Epithelial cell of prostate (primary cell): Measurements from ENCODE around the gene CYP11A1.
"Not testable (repeated sequence)": the region's sequence is repeated elsewhere in the genome, so short reads cannot be mapped to it uniquely, and the experiment has no call there.

ENCODE experiments used
- DNase-seq: peaks from one replicate; pipeline ENCODE4 v3.0.0-alpha.2; 2011; ENCODE audit warnings: low read depth, low spot score
- H3K27ac ChIP-seq: fragments of 450-650 bp; 2 replicates; pipeline ENCODE4 v1.5.1; 2017; ENCODE audit warnings: mild to moderate bottlenecking

The CYP11A1 gene

DNA sequence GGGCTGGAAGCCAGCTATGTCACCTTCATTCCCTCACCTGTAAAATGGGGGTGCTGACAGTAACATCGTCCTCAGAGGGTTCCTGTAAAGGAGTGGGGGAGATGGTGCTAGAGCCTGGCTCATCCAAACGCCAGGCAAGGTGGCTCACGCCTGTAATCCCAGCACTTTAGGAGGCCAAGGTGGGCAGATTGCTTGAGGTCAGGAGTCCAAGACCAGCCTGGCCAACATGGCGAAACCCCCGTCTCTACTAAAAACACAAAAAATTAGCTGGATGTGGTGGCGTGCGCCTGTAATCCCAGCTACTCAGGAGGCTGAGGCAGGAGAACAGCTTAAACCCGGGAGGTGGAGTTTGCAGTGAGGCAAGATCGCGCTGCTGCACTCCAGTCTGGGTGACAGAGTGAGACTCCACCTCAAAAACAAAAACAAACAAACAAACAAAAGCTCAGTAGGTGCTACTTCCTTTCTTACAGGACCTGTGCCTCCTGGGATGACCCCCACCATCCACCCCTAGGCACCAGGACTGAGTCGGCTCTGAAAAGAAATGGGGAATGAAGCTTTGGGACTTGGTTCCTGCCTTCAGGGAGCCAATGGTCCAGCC is 22.7 kb upstream of the CYP11A1 start:
- not testable (repeated sequence) for H3K27ac ChIP-seq, DNase-seq

DNA sequence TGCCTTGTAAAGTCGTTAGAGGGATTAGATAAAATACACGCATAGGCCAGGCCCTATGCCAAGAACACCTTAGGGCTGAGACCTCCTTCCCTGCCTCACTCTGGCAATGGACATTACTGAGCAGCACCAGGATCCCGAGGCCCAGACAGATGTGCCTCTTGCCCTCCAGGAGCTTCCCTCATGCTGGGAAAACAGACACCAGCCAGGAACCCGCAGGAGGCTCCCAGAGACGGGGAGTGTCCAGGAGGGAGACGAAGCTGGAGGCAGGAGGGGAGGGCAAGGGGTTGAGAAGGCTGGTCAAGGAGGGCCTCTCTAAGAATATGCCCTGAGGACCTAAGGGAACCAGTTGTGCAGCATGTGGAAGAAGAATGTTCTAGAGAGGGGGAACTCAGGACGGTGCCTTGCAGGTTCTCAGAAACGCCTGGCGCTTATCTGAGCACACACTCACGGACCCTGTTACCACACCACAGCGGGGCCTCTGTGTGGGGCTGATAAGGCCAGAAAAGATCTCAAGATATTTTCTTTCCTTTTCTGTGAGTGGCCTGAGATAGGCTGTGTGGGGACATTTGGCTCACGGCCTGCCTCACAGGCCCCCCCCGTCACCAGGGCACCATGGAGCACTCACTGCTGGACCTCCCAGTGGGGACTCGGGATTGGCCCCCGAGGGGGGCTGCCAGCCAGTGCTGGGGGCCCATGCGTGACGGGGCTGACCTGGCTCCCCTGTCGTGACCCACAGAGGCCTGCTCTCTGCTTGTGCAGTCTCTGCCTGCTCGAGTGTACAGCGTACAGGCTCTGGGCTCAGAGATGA is 22.0 kb upstream of the CYP11A1 start:
- no peak overlapping the region for H3K27ac ChIP-seq
- DNase-seq, result no peak

DNA sequence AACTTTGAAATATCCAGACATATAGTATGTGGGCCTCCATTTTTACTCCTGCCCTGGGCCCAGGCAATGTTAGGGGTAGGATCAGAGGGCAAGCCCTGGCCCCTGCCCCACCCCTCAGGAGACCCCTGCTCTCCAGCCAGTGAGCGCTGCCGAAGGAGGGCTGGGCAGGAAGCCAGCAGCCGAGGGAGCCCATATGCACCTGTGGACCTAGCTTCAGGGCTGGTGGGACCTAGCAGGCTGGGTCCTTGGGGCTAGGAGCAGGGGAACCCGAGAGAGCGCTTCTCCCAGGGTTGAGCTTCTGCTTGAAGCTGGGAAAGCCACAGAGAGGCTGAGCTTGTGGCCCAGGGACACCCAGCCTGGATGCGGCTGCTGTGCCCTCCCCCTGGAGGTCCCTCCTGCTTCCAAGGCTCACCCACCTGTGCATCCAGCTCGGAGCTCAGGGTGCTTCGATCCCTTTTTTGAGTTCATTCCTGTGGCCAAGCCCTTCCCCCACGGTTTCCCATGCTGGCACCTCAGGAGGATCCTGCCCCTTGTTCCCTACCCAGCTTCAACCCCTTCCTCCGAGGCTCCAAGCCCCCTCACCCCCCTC is 21.0 kb upstream of the CYP11A1 start:
- DNase-seq, result no peak

DNA sequence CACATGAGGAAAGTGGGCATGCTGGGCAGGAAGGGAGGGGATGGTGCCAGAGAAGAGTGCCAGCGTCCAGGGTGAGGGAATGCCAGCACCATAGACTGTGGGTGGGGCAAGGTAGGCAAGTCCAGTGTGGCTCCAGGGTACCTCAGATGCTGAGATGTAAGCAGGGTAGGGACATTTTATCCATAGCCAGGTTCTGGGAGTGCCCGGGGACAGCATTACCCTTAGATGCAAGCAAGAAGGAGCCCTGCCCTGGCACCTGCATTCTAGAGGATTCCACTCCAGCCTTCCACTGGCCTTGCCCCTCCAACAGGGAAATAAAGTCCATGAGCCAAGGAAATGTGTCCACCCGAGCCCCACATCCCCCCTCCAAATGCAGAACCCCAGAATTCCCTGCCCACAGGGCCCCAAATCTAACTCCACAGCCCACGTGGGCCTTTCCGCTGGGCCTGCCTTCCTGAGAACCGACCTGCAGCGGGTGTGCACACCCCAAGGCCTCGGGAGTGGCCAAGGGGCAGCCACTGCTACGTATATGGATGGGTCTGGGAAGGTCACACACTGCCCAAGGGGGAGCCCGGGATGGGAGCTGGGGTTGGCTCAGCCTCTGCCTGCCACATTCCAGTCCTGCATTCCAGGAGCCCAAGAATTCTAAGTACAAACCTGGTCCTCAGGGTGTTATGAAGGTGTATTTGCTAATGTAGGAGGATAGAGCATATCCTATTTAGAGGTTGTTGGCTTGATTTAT is 20.3 kb upstream of the CYP11A1 start:
- H3K27ac ChIP-seq, result peak overlapping the region; percentile 100
- no peak for DNase-seq

More for the DNA sequence above, 21.0 kb upstream of the CYP11A1 start:
- peak overlapping the region; percentile 100 for H3K27ac ChIP-seq

DNA sequence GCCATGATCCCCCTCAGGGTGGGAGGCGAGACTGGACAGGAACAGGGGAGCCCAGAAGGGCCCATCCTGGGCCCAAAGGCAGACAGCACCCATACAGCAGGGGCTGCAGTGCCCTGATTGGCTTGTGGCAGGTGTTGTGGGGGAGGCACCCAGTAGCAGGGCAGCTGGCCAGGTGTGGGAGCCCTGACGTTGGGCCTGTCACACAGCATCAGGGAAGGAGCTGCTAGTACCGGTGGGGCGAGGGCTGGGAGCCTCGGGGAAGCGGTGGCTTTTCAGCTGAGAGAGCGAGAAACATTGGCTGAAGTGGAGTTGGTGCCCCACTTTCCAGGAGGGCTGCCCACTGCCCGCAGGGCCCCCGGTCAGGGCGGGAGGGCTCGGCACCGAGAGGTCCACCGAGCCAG is 19.7 kb upstream of the CYP11A1 start:
- H3K27ac ChIP-seq, result peak overlapping the region; percentile 100
- no peak for DNase-seq

DNA sequence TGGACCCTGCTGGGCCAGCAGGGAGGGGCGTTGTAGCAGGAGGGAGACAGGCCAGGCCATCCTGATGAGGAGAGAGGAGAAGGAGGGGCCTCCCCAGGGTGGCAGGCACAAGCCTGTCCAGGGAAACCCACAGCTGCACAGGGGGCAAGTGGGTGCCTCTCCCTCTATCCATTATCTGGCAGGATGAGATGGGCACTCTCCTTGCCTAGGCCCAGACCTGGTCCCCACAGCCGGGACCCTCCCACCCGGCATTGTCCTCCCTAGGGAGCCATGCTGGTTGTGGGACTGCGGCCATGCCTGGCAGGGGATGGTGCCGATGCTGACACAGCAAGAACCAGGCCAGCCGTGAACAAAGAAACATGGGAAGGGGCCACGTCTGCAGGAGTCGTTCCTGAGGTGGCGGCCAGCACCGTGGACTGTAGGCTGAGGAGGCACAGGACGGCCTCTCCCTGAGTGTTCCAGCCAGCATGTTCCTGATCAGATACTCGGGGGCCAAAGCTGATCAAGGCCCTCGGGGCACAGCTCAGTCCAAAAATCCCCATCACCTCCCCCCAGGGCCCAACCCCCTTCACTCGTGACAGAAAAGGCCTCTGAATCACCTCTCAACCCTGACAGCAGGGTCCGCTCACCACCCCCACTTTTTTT is 19.2 kb upstream of the CYP11A1 start:
- no peak for DNase-seq
- peak overlapping the region; percentile 100 for H3K27ac ChIP-seq

DNA sequence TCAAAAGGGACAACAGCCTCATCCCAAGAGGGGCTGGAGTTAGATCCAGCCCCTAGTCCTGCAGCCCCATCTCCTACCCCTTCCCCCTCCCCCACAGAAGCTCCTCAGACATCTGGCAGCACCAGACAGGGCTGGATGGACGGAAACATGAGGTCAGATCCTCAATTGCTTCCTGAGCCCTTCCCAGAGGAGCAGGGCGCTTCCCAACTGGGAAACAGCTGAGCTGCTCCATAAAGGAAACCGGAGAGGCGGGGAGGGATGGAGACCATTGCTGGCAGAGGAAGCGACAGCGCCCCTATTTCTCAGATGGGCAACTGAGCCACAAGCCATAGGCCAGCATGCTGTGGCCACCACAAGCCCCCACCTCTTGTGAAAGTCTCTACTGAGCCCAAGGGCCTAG is 18.3 kb upstream of the CYP11A1 start:
- DNase-seq, result no peak
- peak overlapping the region; percentile 100 for H3K27ac ChIP-seq

DNA sequence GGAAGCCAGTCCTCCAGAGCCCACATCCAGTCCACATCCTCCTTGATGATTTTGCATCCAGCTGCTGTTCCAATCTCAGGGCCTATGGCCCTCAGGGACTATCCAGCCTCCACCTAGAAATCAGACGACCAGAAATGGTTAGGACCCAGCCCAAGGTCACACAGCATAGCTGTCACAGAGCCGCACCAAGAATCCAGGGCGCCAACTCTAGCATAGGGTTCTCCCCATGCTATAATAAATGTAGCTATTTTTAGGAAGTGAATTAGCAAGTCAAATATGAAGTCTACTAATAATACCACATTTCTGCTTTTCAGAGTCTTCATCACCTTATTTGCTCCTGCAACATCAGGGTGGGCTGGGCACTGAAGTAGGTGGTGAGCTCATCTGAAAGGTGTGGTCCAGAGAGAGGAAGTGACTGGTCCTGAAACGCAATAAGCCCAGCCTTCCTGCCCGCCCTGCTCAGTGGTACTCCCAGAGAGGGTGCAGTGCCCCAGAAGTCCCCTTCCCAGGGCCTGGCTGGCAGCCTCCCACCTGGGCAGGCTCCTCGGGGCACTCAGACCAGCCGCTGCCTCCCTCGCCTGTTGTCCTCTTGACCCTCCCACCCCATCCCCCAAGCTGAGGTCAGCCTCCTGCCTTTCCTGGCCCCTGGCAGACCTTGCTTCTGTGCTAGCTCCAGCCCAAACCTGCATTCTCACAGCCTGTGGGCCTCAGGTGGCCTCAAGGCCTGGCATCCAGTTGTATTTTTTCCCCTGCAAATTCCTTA is 17.6 kb upstream of the CYP11A1 start:
- peak overlapping the region; percentile 100 for H3K27ac ChIP-seq
- DNase-seq, result peak; percentile 97

DNA sequence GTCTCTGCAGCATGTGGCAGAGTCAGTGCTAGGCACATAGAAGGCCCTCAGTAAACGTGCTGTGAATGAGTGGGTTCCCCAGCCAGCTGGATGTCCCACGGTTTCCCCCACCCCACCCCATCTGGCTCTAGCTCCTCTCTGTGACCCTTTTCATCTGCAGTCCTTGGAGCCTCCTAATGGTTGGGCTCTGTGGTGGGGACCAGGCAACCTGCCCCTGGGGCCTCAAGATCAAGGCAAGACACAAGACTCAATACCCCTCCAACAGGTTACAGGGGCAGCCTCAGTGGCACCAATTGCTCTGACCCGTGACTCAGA is 17.1 kb upstream of the CYP11A1 start:
- no peak for DNase-seq
- H3K27ac ChIP-seq, result peak overlapping the region; percentile 100

DNA sequence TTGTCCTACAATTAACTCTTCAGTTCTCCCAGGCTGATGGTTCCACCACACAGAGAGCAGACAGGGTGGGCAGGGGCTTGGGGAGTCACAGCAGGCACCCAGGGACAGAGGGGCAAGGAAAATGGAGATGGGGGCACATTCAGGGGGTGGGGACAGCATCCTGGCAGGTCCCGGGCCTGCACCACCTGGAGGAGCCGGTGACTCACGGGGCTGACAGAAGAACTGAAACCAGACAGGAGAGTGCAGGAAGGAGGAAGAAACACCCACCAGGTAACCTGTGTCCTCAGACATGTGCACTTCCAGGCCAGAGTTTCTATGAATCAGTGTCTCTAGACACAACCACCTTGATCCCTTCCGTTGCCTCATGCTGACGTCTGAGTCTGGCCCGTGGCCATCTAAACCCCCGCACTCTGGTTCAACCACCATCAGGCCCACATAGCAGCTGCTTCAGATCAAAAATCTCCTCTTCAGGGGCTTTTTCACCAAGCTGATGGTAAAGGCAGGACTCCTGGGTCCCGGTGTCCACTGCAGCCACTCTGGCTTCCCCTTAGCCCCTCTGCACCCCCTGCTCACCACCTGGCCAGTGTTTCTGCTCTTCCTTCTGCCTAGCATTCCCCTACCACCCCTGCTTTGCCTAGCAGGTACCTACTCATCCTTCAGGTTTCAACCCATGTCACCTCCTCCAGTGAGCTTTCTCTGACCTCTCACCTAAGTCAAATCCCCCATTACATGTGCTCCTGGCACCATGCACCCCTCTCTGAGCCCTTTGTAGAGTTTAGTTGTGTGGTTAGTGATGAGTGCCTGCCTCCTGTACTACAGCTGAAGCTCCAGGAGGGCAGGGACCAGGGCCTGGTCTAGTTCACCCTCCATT is 16.5 kb upstream of the CYP11A1 start:
- DNase-seq, result peak; percentile 99

DNA sequence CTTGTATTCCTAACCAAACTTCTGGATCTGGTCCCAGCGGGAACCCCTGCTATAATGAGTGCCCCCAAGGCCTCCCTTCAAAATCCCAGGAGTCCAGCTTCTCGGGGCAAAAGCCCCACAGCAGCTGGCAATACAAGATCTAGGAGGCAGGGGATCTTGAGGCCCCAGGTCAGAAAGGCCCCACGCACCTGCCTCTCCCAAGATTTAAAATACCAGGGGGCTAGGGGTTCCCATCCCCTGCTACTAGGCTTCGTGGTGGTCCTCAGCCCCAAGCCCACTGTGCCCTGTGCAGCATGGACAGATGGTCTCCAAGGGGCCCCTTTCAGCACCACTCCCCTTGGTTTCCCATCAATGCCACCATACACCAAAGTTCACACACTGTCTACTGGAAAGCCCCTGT is 15.8 kb upstream of the CYP11A1 start:
- H3K27ac ChIP-seq, result peak overlapping the region; percentile 100
- no peak for DNase-seq

More for the DNA sequence above, 16.5 kb upstream of the CYP11A1 start:
- H3K27ac ChIP-seq, result peak overlapping the region; percentile 100

DNA sequence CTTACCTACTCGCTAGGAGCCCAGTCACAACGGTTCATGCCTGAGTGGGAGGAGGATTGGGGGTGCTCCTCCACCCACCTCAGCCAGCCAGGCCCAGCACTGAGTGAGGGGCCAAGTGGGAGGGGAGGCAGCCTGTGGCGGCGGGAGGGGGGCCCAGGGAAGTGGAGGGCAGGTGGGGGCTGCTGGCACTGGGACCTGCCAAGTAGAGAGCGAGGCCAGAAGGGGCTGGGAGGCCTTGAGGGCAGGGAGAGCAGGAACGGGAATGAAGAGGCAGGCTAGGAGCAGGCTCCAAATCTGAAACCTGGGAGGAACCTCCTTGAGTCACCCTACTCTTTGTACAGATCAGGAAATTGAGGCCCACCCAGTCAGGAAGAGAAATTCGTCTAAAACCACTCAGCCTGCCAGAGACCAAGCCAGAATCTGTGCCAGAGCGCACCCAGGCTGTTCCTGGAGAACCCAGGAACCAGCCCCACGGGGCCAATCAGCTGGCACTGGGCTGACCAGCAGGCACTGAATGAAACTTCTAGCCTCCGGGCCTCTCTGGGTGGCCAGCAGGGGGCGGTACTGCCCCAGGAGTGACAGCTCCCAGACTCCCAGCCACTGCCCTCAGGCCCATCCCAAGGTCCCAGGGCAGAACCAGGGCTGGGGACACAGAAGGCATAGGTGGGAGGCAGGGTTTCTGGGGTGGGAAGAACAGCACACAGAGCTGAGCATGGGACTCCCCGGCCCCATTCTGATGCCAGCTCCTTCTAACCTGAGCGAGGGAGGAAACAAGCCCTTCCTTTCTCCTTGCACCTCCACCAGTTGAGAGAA is 14.8 kb upstream of the CYP11A1 start:
- H3K27ac ChIP-seq, result peak overlapping the region; percentile 100
- DNase-seq, result peak; percentile 73

DNA sequence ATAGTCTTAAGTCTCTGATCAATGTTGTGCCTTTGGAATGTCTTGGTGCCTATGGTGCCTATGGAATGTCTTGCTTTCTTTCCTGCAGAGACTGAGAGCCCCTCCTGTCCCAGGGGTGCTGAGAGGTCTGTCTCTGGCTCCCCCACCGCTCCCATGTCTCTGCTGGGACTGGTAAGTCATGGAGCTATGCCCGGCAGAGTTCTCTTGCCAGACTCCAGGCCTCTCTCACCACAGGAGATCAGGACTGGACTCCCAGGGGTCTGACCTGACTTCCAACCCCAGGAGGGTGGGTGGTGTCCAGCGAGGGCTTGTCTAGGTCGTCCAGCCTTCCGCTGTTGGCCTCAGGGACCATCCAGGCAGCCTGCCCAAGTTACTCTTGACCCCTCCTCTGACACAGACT is 14.0 kb upstream of the CYP11A1 start:
- no peak for DNase-seq
- H3K27ac ChIP-seq, result peak overlapping the region; percentile 100

DNA sequence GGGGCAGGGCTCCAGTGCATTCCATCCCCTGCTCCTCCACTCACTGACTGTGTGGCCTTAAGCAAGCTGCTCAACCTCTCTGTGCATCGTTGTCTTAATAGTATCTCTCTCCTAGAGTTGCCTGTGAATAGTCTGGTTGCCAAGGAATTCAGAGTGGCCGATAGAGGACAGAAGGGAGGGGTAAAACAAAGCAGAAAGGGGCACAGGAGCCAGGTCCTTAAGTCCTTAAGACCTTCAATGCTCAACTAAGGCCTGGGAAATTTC is 13.7 kb upstream of the CYP11A1 start:
- DNase-seq, result no peak
- H3K27ac ChIP-seq, result no peak overlapping the region

DNA sequence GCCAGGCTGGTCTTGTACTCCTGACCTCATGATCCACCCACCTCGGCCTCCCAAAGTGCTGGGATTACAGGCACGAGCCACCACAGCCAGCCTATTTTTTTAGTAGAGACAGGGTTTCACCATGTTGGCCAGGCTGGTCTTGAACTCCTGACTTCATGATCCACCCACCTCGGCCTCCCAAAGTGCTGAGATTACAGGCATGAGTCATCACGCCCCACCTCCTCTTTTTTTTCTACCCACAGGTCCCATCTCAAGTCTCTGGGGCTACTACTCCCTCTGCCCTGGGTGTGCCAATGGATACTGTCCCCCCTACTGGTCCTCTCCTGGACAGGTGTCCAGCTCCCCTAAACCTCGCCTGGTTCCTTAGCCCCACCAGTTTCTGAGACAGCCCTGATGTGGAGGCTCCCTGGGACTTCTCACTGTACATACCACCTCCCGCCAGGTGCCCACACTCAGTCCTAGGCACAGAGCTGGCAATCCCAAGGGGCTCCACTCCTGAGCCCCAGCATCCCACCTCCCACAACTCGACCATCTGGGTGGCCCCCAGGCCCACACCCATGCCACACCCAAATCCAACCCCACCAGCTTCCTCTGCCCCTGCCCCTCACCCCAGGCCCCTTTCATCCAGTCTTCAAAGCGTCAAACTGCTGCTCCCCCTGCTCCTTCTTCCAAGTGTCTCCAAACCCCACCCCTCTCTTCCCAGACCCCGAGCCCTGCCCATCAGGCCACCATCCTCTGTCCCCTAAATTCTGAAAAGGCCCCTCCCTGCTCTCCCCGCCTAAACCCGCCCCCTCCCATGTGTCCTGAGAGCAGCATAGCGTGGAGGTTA is 13.1 kb upstream of the CYP11A1 start:
- DNase-seq, result no peak
- H3K27ac ChIP-seq, result no peak overlapping the region

DNA sequence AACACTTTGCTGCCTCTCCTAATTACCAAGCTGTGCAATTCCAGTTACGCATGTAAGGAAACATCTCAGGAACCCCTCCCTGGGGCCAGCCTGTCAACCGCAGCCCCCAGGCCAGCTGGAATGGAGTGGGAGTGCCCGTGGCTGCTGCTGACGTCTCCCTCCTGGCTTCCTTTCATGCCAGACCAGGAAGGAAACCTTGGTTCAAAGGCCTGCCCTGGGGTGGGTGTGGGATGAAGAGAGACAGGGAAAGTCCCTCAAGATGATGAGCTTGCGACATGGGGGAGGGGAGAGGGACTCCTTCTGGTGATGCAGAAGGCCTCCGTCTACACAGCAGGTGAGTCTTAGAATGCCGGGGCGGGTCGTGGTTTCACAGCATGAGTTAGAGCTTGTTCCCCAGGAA is 11.4 kb upstream of the CYP11A1 start:
- peak; percentile 75 for DNase-seq
- H3K27ac ChIP-seq, result peak overlapping the region; percentile 12
